ENCODE data around the gene SNX25. TPM values are rescaled to one million over a fixed set of nuclear protein-coding genes. Genes with fewer than 3 reads are reported as not detected.

SNX25 gene
- total RNA-seq: 7.9 and 9.3 TPM in 2 replicates

DNA sequence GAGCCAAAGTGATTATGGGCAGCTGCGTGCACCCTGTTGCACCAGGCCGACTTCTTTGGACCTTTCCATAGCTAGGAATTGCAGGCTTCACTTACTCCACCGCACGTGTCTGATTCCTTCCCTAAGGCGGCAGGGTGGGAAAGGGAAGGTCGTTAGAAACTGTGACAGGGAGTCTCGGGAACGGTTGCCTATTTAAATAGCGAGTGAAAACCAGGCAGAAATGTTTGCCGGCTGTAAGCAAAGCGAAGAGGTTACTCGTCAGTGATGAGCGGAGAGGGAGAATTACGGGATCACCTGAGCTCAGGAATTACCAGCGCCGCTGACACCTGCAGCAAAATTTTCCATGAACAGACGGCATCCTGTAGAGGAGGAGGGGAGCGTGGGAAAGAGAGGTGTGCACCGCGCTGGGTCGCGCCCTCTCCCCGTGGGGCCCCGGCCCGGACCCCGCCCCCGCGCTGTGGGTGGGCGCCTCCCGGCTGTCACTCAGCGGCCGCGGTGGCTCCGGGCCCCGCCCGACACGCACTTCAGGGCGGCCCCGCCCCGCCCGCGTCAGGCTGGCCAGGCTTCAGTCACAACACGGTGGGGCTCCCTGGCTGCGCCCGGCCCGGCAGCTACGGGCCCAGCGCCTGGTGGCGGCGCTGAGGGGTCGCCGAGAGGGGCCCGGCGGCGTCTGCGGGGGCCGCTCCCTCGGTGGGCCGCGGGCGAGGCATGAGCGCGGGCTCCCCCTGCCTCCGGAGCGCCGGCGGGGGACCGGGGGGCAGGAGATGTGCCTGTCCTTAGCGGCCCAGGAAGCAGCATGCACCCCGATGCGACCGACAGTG lies at the start of gene SNX25:
TSS of gene SNX25 (plus strand) at position 568 of the 821 bp plus-strand sequence. CDS start at position 797, 229 bp downstream.

DNA sequence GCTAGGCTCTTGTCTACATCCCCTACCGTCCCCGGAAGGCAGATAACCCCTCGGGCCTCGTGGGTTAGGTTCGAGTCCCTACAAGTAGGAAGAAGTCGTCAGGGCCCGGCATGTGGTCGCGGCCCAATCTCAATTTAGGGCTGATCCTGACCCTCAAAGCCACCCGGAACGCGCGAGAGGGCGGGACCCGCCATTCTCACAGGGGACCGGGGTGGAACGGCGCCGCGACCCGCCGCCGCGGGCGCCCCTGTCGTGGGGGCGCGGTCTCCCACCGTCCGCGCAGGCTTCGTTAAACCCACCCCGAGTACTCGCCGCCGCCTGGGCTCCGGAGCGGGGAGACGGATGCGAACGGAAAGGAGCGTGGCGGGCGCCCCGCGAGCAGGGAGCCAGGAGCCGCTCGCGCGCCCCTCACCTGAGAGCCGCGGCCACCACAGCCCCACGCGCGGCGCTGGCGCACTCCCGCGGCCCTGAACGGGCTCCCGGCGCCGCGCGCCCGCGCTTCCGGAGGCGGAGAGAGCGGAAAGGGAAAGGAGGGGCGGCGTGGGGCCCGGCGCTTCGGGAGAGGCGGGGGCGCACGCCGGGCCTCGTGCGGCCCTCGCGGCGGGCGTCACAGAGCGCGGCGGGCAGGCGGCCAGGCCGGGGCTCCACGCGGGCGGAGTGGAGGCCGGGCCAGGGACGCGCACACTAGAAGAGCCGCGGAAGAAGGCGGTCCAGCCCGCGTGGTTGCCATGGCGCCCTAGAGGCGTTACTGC lies 5.7 kb upstream of the SNX25 start, which contains the start of gene CFAP97:
TSS of gene CFAP97 (minus strand) at position 515 of the 752 bp plus-strand sequence. CDS start 12,804 bp downstream, outside the sequence.

DNA sequence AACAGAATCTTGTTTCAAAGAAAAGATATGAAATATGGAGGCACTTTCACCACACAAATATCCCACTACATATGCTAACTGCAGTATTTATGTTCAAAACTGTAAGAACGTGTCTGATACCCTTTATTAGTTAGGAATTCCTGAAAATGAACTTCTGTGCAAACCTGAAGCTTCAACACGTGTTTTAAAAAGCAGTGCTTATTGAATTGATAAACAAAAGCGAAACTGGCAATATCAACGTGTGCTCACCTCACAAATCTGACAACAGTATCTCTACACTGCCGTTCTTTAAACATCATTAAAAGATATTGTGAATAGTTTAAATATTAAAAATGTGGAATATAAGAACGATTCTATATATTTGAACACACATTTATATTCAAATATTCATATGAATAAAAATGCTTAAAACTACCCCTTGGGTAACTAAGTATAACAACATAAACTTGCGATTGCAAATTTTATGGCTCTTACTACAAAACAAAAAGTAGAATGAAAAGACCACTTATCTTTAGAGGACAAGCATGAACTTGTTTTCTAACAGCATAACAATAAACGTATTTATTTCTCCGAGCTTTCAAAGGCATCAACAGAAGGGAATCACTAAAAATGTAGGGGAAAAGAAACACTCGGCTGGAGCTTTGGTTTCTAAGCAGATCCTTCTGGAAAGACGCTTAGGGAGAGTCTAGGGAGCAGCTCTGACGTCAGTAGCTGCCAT lies 186.0 kb downstream of the SNX25 start, which contains the start of gene LRP2BP:
TSS of gene LRP2BP (minus strand) at position 687 of the 718 bp plus-strand sequence. CDS start 17,738 bp downstream, outside the sequence.

DNA sequence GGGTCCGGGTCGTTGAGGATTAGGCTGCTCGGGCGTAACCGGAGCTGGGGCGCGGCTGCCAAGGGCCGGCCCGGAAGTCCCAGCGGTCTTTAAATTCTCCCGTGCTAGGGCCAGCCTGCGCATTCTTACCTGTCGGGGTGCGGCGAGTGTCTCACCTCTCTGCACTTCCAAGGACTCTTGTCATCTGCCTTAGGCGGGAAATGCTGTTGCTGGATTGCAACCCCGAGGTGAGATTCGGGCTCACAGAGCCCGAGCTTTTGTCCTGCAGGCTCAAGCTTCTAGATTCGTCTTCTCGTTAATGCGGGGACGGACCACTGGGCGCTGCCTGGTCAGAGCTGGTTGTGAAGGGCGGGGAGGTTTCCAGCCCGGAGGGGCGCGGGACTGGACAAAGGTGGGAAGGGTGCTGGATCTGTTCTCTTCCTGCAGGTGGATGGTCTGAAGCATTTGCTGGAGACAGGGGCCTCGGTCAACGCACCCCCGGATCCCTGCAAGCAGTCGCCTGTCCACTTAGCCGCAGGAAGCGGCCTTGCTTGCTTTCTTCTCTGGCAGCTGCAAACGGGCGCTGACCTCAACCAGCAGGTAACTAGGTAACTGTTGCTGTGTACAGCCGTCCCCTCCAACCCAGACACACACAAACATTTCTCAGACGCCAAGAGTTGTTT lies 187.5 kb downstream of the SNX25 start, which contains the start of gene ANKRD37:
TSS of gene ANKRD37 (plus strand) at position 118 of the 662 bp plus-strand sequence. CDS start at position 201, 83 bp downstream.

Other genes with a start within 250 kb of the SNX25 start
- gene HELT, start 191.1 kb upstream of the SNX25 start, total RNA-seq: not detected in 2 replicates
- 3.8 and 5.8 TPM in 2 replicates for gene SLC25A4, start 66.3 kb upstream of the SNX25 start, total RNA-seq
- gene CFAP97, start 5.6 kb upstream of the SNX25 start, total RNA-seq: 28.5 and 31.5 TPM in 2 replicates
- 0.39 and 1.6 TPM in 2 replicates for gene LRP2BP, start 186.3 kb downstream of the SNX25 start, total RNA-seq
- 5.9 and 13.7 TPM in 2 replicates for gene ANKRD37, start 187.2 kb downstream of the SNX25 start, total RNA-seq
- 21.3 and 28.3 TPM in 2 replicates for gene UFSP2, start 216.4 kb downstream of the SNX25 start, total RNA-seq